Measurements from ENCODE around the gene XKR8.
"Not testable (repeated sequence)": the region's sequence is repeated elsewhere in the genome, so short reads cannot be mapped to it uniquely, and the experiment has no call there.

DNA sequence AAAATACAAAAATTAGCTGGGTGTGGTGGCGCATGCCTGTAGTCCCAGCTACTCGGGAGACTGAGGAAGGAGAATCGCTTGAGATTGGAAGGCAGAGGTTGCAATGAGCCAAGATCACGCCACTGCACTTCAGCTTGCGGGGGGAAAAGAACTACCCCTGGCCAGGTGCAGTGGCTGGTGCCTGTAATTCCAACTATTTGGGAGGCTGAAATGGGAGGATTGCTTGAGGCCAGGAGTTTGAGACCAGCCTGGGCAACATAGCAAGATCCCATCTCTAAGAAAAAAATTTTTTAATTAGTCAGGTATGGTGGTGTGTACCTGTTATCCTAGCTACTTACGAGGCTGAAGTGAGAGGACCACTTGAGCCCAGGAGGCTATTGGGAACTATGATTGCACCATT, 34.8 kb downstream of the XKR8 start:
- not testable (repeated sequence) for TF ChIP-seq POLR2AphosphoS5 (IDR thresholded peaks at IDR 0.05); EZH2 (IDR thresholded peaks at IDR 0.05; ENCODE audit: borderline replicate concordance, insufficient read depth, low read length, poor library complexity, severe bottlenecking); EP300 (conservative IDR thresholded peaks at IDR 0.05; ENCODE audit: poor library complexity, severe bottlenecking)
- TF ChIP-seq, protein P1, sequence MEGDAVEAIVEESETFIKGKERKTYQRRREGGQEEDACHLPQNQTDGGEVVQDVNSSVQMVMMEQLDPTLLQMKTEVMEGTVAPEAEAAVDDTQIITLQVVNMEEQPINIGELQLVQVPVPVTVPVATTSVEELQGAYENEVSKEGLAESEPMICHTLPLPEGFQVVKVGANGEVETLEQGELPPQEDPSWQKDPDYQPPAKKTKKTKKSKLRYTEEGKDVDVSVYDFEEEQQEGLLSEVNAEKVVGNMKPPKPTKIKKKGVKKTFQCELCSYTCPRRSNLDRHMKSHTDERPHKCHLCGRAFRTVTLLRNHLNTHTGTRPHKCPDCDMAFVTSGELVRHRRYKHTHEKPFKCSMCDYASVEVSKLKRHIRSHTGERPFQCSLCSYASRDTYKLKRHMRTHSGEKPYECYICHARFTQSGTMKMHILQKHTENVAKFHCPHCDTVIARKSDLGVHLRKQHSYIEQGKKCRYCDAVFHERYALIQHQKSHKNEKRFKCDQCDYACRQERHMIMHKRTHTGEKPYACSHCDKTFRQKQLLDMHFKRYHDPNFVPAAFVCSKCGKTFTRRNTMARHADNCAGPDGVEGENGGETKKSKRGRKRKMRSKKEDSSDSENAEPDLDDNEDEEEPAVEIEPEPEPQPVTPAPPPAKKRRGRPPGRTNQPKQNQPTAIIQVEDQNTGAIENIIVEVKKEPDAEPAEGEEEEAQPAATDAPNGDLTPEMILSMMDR (IDR thresholded peaks at IDR 0.05; ENCODE audit: poor library complexity, severe bottlenecking): not testable (repeated sequence)
